Measurements from ENCODE around the gene CEP83. TPM values are rescaled to one million over a fixed set of nuclear protein-coding genes. Genes with fewer than 3 reads are reported as not detected.
A peak's percentile ranks its signal among the peaks of the same experiment; 100 is the strongest.

The CEP83 gene
- total RNA-seq, 4 donors from 2014 or later = 19.0 to 34.5 (median 24.4) TPM

DNA sequence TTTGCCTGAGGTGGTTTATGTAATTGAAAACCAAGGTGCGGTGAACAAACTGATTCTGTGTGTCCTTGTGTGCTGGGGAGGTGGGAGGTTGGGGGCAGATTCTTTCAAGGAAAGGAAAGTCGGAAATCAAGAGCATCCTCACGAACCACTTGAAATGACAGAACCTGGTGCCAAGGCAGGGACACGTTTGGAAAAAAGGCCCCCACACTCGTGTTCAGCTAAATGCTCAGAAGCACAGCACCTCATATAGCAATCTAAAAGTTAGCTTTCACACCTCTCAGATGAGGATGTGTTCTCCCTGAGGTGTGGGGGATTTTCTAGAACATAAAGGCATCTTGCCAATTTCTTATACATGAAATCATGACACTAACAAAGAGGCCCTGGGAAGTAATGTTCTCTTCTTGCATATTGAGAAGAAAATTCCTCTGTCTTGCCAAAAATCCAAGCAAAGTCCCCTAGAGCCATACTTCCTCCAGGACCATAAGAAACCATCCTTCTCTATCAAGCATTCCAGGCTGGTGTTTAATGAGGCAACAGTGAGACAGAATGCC, 191.7 kb downstream of the CEP83 start:
- no peaks in the 10 kb centered on the region for H3K36me3 ChIP-seq
- H3K4me3 ChIP-seq = no peak overlapping the region
- no peak for DNase-seq (ENCODE audit: low spot score in 2 of 2)
- TF ChIP-seq POLR2A (IDR thresholded peaks at IDR 0.05) (no peak), EP300 (IDR thresholded peaks at IDR 0.05) (no peak)
- TF ChIP-seq, protein P1, sequence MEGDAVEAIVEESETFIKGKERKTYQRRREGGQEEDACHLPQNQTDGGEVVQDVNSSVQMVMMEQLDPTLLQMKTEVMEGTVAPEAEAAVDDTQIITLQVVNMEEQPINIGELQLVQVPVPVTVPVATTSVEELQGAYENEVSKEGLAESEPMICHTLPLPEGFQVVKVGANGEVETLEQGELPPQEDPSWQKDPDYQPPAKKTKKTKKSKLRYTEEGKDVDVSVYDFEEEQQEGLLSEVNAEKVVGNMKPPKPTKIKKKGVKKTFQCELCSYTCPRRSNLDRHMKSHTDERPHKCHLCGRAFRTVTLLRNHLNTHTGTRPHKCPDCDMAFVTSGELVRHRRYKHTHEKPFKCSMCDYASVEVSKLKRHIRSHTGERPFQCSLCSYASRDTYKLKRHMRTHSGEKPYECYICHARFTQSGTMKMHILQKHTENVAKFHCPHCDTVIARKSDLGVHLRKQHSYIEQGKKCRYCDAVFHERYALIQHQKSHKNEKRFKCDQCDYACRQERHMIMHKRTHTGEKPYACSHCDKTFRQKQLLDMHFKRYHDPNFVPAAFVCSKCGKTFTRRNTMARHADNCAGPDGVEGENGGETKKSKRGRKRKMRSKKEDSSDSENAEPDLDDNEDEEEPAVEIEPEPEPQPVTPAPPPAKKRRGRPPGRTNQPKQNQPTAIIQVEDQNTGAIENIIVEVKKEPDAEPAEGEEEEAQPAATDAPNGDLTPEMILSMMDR (IDR thresholded peaks at IDR 0.05) = no peak
- no peaks in the 10 kb centered on the region for H3K27me3 ChIP-seq
- no peaks in the 10 kb centered on the region for H3K9me3 ChIP-seq
- 78 to 91% methylated on average over 5 of the region's 5 CpGs for WGBS, 2 donors
- H3K27ac ChIP-seq = peak overlapping the region in 3 of 4 donors; percentile 21 to 88 (median 83)
- peaks cover 0 to 51% (median 12%) of the 10 kb centered on the region in 4 donors for H3K4me1 ChIP-seq

- TF ChIP-seq POLR2A (IDR thresholded peaks at IDR 0.05) (no peak), EP300 (IDR thresholded peaks at IDR 0.05) (no peak)
- TF ChIP-seq, protein P1 (IDR thresholded peaks at IDR 0.05) = no peak
- Histone ChIP-seq H3K36me3 (no peaks in the 10 kb centered on the region), H3K4me3 (no peak overlapping the region), H3K27ac (peak overlapping the region in 3 of 4 donors; percentile 21 to 88 (median 83)), H3K9me3 (no peaks in the 10 kb centered on the region), H3K27me3 (no peaks in the 10 kb centered on the region), H3K4me1 (peaks cover 0 to 55% (median 15%) of the 10 kb centered on the region in 4 donors)
- 41 to 48% methylated on average over 3 of the region's 3 CpGs for WGBS, 2 donors
- DNase-seq (ENCODE audit: low spot score in 2 of 2) = peak in 1 of 2 donors; percentile 43
Measured at GRCh38 chr12:94267537-94267872, 192.2 kb downstream of the CEP83 start.

- no peaks in the 10 kb centered on the region for H3K9me3 ChIP-seq
- H3K4me3 ChIP-seq = no peak overlapping the region
- no peaks in the 10 kb centered on the region for H3K36me3 ChIP-seq
- H3K4me1 ChIP-seq = peaks cover 0 to 56% (median 17%) of the 10 kb centered on the region in 4 donors
- WGBS, 2 donors = 48 to 52% methylated on average over 11 of the region's 11 CpGs
- peak in 1 of 2 donors; percentile 53 for DNase-seq (ENCODE audit: low spot score in 2 of 2)
- TF ChIP-seq, protein P1 (IDR thresholded peaks at IDR 0.05) = no peak
- TF ChIP-seq EP300 (IDR thresholded peaks at IDR 0.05) (peak; percentile 73 to 83), POLR2A (IDR thresholded peaks at IDR 0.05) (no peak)
- H3K27ac ChIP-seq = peak overlapping the region; percentile 4 to 88 (median 66)
- H3K27me3 ChIP-seq = no peaks in the 10 kb centered on the region
Measured at GRCh38 chr12:94266796-94267536, 192.7 kb downstream of the CEP83 start.

DNA sequence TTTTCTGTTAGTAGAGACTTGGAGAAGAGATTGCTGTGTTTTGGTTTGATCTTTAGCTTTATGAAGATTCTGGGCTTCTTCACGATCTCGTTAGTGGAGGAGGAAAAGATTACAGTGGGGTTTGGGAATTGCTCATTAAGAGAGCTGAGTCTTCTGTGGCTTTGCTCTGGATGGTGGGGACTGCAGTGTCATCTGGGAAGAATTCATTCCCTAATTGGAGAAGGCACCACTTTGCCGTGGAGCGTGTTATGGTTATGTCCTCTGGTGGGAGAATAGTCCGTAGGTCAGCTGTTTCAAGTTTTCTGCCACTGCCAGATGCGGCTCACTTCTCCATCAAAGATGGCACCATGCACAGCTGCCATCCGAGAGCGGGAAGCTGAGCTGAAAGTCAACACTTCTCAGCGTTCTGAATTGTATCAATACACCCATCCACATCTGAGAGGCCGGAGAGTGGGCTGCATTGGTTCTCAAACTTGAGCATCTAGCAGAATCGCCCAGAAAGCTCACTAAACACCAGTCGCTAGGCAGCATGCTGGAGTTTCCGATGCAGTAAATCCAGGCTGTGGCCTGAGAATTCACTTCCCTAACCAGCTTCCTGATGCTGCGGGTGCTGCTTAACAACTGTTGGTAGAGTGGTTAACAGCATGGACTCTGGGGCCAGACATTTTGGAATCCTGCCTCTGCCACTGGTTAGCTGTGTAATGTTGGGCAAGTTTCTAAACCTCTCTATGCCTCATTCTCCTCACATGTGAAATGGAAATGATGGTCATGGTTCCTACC, 193.5 kb downstream of the CEP83 start:
- H3K27ac ChIP-seq = peak overlapping the region in 3 of 4 donors; percentile 50 to 88 (median 83)
- 79 to 84% methylated on average over 14 of the region's 14 CpGs for WGBS, 2 donors
- peaks cover 0 to 64% (median 21%) of the 10 kb centered on the region in 4 donors for H3K4me1 ChIP-seq
- H3K27me3 ChIP-seq = no peaks in the 10 kb centered on the region
- no peak for DNase-seq (ENCODE audit: low spot score in 2 of 2)
- TF ChIP-seq EP300 (IDR thresholded peaks at IDR 0.05) (no peak), POLR2A (IDR thresholded peaks at IDR 0.05) (no peak)
- TF ChIP-seq, protein P1 (IDR thresholded peaks at IDR 0.05) = no peak
- H3K36me3 ChIP-seq = no peaks in the 10 kb centered on the region
- H3K4me3 ChIP-seq = no peak overlapping the region
- no peaks in the 10 kb centered on the region for H3K9me3 ChIP-seq
